HepG2 (cell line): ENCODE results near the gene FAM110D. TPM values are rescaled to one million over a fixed set of nuclear protein-coding genes. Genes with fewer than 3 reads are reported as not detected.

Source experiments
- BRD4 ChIP-seq: sonication (generic); formaldehyde crosslinking; IDR thresholded peaks from 2 replicates; pipeline ENCODE4 v1.4.0; 2020; ENCODE audit warnings: missing genetic modification reagents
- GABPB1 ChIP-seq: IDR thresholded peaks from 2 replicates; pipeline ENCODE4 v1.6.1; 2016; ENCODE audit warnings: mild to moderate bottlenecking, missing genetic modification reagents, moderate library complexity, missing compliant biosample characterization
- GATA4 ChIP-seq: sonication (generic); IDR thresholded peaks from 2 replicates; pipeline ENCODE4 v1.6.1; 2016; ENCODE audit warnings: antibody characterized with exemption, low read depth, borderline replicate concordance
- MBD4 ChIP-seq: IDR thresholded peaks from 2 replicates; pipeline ENCODE4 v1.6.1; 2012; ENCODE audit warnings: low read length, inconsistent platforms, borderline replicate concordance
- MXD4 ChIP-seq: IDR thresholded peaks from 2 replicates; pipeline ENCODE4 v1.6.1; 2016; ENCODE audit warnings: mild to moderate bottlenecking, missing biosample characterization, missing genetic modification reagents
- PAX8 ChIP-seq: sonication (generic); formaldehyde crosslinking; IDR thresholded peaks from 2 replicates; pipeline ENCODE4 v1.8.0; 2022; ENCODE audit warnings: mild to moderate bottlenecking, missing genetic modification reagents, borderline replicate concordance
- TCF12 ChIP-seq, 2 experiments: fragments of 450-650 bp in 1 of 2; sonication (generic) in 1 of 2; formaldehyde crosslinking in 1 of 2; IDR thresholded peaks; 2 replicates each; pipeline versions ENCODE4 v1.6.1 to v1.8.0; 2017 to 2022; ENCODE audit warnings: antibody characterized with exemption in 1 of 2, mild to moderate bottlenecking in 1 of 2, missing genetic modification reagents in 1 of 2, moderate library complexity in 1 of 2
- ZNF230 ChIP-seq: sonication (generic); formaldehyde crosslinking; IDR thresholded peaks from 2 replicates; pipeline ENCODE4 v1.4.0; 2020; ENCODE audit warnings: mild to moderate bottlenecking, missing genetic modification reagents
- ZNF451 ChIP-seq: sonication (generic); formaldehyde crosslinking; IDR thresholded peaks from 2 replicates; pipeline ENCODE4 v1.5.0; 2020; ENCODE audit warnings: mild to moderate bottlenecking, missing genetic modification reagents
- ZNF569 ChIP-seq: sonication (generic); formaldehyde crosslinking; IDR thresholded peaks from 2 replicates; pipeline ENCODE4 v1.5.0; 2020; ENCODE audit warnings: mild to moderate bottlenecking, missing genetic modification reagents, moderate library complexity, borderline replicate concordance
- ZNF577 ChIP-seq: sonication (generic); formaldehyde crosslinking; IDR thresholded peaks from 2 replicates; pipeline ENCODE4 v1.4.0; 2020; ENCODE audit warnings: mild to moderate bottlenecking, low read depth, missing genetic modification reagents, borderline replicate concordance
- ZNF709 ChIP-seq: sonication (generic); formaldehyde crosslinking; IDR thresholded peaks from 2 replicates; pipeline ENCODE4 v1.5.0; 2020; ENCODE audit warnings: mild to moderate bottlenecking, missing genetic modification reagents
- ZNF720 ChIP-seq: sonication (generic); formaldehyde crosslinking; IDR thresholded peaks from 2 replicates; pipeline ENCODE4 v1.4.0; 2020; ENCODE audit warnings: missing genetic modification reagents
- ZNF768 ChIP-seq: sonication (generic); formaldehyde crosslinking; IDR thresholded peaks from 2 replicates; pipeline ENCODE4 v1.4.0; 2020; ENCODE audit warnings: missing genetic modification reagents
- polyA plus RNA-seq, 8 experiments: library from polyadenylated mRNA; depleted of rRNA in 3 of 8; stranded (reverse) in 7 of 8; unstranded in 1 of 8; fragments of >200 nt; fragmentation: Illumina TruSeq in 4 of 8; extraction: Trizol in 4 of 8; gene quantifications; 2 replicates each; pipeline versions ENCODE4 v1.2.1 to v1.2.3, GENCODE V29; 2011 to 2016; ENCODE audit warnings: low read depth in 4 of 8, missing spikeins in 1 of 8, mixed read lengths in 1 of 8; ENCODE audit not compliant: insufficient read depth in 1 of 8
- total RNA-seq, 5 experiments: library from RNA; depleted of rRNA; stranded (reverse); fragments of >200 nt; fragmentation: Illumina TruSeq; extraction: Trizol; gene quantifications; 2 replicates each; pipeline ENCODE4 v1.2.3, GENCODE V29; 2016; ENCODE audit warnings: low read depth in 1 of 5
- TF ChIP-seq, protein P1 (sequence below): sonication (generic); formaldehyde crosslinking; IDR thresholded peaks from 2 replicates; pipeline ENCODE4 v1.4.0; 2020; ENCODE audit warnings: missing genetic modification reagents, borderline replicate concordance
- TF ChIP-seq, protein P2 (sequence below): sonication (generic); formaldehyde crosslinking; IDR thresholded peaks from 2 replicates; pipeline ENCODE4 v1.8.1; 2022; ENCODE audit warnings: low read depth, mild to moderate bottlenecking, missing genetic modification reagents
- TF ChIP-seq, protein P3 (sequence below): IDR thresholded peaks from 2 replicates; pipeline ENCODE4 v1.6.1; 2016
- TF ChIP-seq, protein P4 (sequence below): sonication (generic); formaldehyde crosslinking; IDR thresholded peaks from 2 replicates; pipeline ENCODE4 v1.4.0; 2020; ENCODE audit warnings: missing genetic modification reagents
- TF ChIP-seq, protein P5 (sequence below), 2 experiments: fragments of 450-650 bp in 1 of 2; sonication (generic) in 1 of 2; formaldehyde crosslinking; IDR thresholded peaks; 2 replicates each; pipeline versions ENCODE4 v1.5.0 to v1.8.0; 2020 to 2022; ENCODE audit warnings: mild to moderate bottlenecking in 1 of 2, missing genetic modification reagents in 1 of 2

FAM110D gene
- total and polyA plus RNA-seq, 2 of the 13 experiments (the other 11 are each of a cell fraction or from before 2014, with no cell fraction given): not detected

GRCh38 chr1:26169669-26170471 lies 11.0 kb downstream of the FAM110D start, which contains the start of gene ZNF593 (continued):
- TF ChIP-seq MBD4: no peak
- TF ChIP-seq ZNF768: peak; percentile 75; the same call in 1 of the 2 replicates
- no peak for TF ChIP-seq TCF12 (IDR thresholded peaks at IDR 0.05)
- TF ChIP-seq TCF12 (CRISPR knock-in tag; IDR thresholded peaks at IDR 0.05): peak; percentile 95
- TF ChIP-seq ZNF577 (CRISPR knock-in tag): no peak
- no peak for TF ChIP-seq ZNF720 (CRISPR knock-in tag)
- TF ChIP-seq BRD4 (CRISPR knock-in tag): peak; percentile 85
- TF ChIP-seq ZNF709: peak; percentile 58; the same call in 1 of the 2 replicates
- TF ChIP-seq, protein P1, sequence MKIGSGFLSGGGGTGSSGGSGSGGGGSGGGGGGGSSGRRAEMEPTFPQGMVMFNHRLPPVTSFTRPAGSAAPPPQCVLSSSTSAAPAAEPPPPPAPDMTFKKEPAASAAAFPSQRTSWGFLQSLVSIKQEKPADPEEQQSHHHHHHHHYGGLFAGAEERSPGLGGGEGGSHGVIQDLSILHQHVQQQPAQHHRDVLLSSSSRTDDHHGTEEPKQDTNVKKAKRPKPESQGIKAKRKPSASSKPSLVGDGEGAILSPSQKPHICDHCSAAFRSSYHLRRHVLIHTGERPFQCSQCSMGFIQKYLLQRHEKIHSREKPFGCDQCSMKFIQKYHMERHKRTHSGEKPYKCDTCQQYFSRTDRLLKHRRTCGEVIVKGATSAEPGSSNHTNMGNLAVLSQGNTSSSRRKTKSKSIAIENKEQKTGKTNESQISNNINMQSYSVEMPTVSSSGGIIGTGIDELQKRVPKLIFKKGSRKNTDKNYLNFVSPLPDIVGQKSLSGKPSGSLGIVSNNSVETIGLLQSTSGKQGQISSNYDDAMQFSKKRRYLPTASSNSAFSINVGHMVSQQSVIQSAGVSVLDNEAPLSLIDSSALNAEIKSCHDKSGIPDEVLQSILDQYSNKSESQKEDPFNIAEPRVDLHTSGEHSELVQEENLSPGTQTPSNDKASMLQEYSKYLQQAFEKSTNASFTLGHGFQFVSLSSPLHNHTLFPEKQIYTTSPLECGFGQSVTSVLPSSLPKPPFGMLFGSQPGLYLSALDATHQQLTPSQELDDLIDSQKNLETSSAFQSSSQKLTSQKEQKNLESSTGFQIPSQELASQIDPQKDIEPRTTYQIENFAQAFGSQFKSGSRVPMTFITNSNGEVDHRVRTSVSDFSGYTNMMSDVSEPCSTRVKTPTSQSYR: no peak; the same call in 1 of the 2 replicates
- TF ChIP-seq GATA4: peak; percentile 56; the same call in 1 of the 2 replicates
- TF ChIP-seq MXD4: peak; percentile 97
- TF ChIP-seq ZNF230: peak; percentile 89; the same call in 1 of the 2 replicates
- no peak for TF ChIP-seq PAX8 (CRISPR knock-in tag)
- TF ChIP-seq, protein P2, sequence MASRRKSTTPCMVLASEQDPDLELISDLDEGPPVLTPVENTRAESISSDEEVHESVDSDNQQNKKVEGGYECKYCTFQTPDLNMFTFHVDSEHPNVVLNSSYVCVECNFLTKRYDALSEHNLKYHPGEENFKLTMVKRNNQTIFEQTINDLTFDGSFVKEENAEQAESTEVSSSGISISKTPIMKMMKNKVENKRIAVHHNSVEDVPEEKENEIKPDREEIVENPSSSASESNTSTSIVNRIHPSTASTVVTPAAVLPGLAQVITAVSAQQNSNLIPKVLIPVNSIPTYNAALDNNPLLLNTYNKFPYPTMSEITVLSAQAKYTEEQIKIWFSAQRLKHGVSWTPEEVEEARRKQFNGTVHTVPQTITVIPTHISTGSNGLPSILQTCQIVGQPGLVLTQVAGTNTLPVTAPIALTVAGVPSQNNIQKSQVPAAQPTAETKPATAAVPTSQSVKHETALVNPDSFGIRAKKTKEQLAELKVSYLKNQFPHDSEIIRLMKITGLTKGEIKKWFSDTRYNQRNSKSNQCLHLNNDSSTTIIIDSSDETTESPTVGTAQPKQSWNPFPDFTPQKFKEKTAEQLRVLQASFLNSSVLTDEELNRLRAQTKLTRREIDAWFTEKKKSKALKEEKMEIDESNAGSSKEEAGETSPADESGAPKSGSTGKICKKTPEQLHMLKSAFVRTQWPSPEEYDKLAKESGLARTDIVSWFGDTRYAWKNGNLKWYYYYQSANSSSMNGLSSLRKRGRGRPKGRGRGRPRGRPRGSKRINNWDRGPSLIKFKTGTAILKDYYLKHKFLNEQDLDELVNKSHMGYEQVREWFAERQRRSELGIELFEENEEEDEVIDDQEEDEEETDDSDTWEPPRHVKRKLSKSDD (CRISPR knock-in tag): peak; percentile 98
- TF ChIP-seq, protein P3, sequence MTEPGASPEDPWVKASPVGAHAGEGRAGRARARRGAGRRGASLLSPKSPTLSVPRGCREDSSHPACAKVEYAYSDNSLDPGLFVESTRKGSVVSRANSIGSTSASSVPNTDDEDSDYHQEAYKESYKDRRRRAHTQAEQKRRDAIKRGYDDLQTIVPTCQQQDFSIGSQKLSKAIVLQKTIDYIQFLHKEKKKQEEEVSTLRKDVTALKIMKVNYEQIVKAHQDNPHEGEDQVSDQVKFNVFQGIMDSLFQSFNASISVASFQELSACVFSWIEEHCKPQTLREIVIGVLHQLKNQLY (CRISPR knock-in tag): no peak; the same call in 1 of the 2 replicates
- TF ChIP-seq, protein P4, sequence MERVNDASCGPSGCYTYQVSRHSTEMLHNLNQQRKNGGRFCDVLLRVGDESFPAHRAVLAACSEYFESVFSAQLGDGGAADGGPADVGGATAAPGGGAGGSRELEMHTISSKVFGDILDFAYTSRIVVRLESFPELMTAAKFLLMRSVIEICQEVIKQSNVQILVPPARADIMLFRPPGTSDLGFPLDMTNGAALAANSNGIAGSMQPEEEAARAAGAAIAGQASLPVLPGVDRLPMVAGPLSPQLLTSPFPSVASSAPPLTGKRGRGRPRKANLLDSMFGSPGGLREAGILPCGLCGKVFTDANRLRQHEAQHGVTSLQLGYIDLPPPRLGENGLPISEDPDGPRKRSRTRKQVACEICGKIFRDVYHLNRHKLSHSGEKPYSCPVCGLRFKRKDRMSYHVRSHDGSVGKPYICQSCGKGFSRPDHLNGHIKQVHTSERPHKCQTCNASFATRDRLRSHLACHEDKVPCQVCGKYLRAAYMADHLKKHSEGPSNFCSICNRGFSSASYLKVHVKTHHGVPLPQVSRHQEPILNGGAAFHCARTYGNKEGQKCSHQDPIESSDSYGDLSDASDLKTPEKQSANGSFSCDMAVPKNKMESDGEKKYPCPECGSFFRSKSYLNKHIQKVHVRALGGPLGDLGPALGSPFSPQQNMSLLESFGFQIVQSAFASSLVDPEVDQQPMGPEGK (CRISPR knock-in tag): peak; percentile 80
- TF ChIP-seq GABPB1 (CRISPR knock-in tag): peak; percentile 98
- no peak for TF ChIP-seq ZNF569 (CRISPR knock-in tag)
- peak; percentile 97 for TF ChIP-seq ZNF451 (CRISPR knock-in tag)
- TF ChIP-seq, protein P5, sequence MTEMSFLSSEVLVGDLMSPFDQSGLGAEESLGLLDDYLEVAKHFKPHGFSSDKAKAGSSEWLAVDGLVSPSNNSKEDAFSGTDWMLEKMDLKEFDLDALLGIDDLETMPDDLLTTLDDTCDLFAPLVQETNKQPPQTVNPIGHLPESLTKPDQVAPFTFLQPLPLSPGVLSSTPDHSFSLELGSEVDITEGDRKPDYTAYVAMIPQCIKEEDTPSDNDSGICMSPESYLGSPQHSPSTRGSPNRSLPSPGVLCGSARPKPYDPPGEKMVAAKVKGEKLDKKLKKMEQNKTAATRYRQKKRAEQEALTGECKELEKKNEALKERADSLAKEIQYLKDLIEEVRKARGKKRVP (CRISPR knock-in tag; IDR thresholded peaks at IDR 0.05): peak in 1 of 2 experiments; percentile 72; a peak in 2 of 4 replicates
